ENCODE measurements around the gene ARMCX2.
A peak's percentile ranks its signal among the peaks of the same experiment; 100 is the strongest.
"Not testable (repeated sequence)": the region's sequence is repeated elsewhere in the genome, so short reads cannot be mapped to it uniquely, and the experiment has no call there.

ARMCX2 gene

DNA sequence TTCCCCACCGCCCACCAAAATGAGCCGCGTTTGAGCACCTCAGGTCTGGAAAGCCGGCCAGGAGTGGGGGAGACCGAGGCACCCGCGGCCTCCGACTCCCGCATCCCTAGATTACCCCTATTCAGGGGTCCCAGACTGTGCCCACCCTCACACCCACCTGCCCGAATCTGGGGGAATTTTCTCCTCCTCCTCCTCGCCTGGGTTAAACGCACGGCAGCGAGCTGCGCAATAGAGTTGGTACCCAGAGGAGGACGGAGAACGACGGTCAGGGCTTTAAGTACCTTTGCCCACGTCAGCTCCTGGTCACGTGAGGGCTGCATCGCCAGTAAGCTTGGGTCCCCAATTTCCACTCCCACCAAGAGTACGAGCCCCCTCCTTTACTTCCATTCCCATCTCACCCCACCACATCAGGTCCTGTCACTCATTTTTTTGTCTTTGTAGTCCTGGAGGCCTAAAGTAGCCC, at the start of gene ARMCX2:
ARMCX2 (minus strand) TSS at position 250 of the 463 bp plus-strand sequence. CDS start 2,262 bp downstream, outside the sequence.
- no peak for DNase-seq

DNA sequence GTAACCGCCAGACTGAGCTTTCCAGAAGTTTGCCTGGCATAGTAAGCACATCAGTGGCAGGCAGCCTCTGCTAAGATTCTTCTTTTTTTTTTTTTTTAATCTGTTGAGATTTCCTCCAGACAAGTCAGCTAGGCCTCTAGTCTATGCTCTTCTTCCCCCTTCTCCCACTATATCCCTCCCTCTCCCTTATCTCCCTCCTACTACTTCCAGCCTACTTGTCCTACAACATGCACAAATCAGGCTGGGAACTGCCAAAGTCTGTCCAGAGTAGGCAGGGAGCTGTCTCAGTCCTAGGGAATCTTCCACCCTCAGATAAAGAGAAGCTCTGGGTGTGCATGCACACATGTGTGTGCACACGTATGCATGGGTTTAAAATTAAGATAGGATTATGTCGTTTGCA, 49.7 kb upstream of the ARMCX2 start:
- DNase-seq, result no peak

DNA sequence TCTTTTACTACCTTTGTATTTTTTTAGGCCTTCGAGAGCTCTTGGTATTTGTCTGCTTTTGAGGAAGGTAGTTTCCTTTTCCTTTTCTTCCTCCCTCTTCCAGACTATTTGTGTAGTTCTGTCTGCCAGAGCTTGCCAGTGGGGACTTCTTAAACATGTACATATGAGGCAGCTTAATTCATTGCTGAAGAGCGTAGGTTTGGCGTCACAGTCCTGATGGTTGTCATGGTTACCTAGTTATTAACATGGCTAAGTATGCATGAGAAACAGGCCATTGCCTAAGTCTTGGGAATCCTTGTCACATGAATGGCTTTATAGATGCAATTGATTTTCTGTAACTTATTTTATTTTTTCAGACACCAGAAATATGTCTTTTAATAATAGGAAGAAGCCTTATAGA, 48.5 kb upstream of the ARMCX2 start:
- no peak for DNase-seq

DNA sequence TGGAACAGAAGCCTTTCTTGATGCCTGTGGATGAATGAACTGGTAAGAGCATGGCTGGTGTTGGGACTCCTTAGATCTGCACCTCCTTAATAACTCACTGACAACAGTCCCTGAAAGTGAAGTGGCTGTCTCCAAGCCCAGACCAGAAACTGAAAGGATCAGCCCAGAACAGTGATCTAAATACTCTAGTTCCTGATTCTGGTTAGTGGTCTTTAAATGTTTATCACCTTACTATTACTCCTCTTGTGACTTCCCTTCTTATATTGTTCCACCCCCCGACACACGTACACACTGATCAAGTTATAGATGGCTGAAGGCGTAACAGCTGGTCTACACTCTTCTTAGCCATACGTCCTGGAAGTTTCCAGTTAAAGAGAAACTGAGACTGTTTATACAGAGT, 33.8 kb upstream of the ARMCX2 start:
- no peak for DNase-seq

DNA sequence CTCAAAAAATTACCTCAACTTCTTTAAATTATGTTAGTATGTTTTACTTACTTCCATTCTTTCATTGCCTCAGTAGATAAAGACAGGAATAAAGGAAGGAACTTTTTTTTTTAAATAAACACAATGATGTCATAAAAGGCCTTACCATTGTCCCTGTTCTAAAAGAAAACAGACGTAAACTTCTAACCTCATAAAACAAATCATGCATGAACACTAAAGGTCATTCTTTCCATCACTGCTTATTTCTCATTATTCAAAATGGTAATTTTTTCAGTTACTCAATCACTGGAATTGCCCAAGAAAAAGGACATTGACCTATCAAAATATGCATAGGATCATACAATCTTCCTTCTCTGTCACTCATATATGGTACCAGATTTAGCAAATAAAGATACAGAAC, 32.2 kb upstream of the ARMCX2 start:
- no peak for DNase-seq

DNA sequence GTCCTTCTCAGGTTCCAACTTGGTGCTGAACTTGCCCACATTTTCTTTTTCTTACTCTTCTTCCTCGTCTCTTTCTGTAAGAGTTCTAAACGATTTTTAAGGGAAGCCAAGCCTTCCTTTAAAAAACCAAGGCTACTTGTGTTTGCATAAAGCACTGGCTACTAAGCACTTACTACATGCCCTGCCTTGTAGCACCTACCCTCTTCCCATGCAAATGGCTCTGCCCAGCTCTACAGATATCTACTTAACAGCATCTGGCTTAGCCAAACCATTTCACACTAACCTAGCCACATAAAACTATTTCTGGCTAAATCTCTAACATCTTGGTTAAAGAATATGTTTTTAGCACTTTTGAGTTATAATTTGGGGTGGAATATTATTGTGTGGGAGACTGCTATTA, 26.9 kb upstream of the ARMCX2 start:
- no peak for DNase-seq

DNA sequence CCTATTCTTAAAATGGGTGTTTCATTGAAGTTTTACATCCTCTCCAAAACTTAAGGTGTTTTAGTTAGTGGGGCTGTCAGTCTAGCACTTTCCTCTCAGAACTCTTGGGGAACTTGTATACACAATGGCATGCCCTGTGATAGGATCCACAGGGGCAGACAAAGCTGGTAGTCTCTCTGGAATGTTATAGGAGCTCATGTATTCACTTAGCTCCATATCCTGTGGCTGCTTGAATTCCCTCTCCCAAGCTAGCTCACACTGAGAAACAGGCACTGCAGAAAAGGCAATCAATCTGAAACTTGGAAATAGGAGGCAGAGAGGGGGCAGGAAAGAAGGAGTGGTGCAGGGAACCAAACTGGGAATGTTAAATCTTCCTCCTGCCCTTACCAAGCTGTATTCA, 26.3 kb upstream of the ARMCX2 start:
- DNase-seq, result no peak

DNA sequence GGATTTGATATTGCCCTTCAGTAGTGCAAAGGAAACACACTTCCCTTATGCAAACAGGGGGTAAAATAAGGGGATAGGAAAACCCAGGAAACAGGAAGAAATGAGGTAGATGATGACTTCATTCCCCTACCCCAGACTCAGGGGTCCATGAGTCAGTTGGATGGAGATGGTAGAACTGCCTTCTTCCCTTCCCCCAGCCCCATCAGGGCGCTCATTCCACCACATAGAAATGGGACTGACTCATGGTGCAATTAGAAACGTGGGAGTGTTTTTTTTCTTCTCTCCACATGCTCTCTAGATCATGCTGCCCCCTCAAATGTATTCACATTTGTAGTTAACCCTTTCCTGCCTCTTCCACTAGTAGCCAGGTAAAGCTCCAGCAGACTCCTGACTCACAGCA, 23.1 kb upstream of the ARMCX2 start:
- no peak for DNase-seq

DNA sequence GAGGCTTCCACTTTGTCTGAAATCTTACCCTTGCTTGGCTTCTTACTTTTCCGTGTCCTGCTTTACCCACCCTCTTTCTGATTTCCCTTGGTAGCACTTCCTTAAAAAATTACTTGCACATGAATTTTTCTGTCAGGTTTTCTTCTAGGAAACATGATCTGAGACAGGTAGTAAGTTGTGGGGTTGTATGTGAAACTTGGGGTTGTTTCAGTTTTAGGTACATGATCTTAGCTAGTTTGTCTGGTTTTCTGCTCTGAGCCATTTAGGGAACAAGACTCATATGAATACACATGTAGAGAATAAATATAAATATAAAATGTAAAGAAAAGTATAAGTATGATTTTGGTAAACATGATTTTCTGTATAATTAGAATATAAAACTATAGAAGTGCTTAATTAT, 17.4 kb upstream of the ARMCX2 start:
- DNase-seq, result no peak

DNA sequence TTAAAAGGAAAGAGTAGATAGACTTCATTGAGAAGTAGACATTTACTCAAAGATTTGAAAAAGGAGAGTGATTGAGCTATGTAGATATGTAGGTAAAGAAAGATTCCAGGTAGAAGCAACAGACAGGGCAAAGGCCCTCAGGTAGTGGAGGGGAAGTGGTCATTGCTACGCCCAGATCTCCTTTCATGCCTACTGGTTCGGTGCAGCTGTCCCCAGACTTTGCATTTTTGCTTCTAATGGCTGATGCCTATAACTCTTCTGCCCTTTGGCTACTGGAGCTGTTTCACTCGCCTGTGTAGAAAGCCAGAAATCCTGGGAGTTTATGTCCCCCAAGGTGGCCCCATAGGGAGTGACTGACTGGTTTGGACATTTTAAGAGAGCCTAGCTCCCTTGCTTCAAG, 16.9 kb upstream of the ARMCX2 start:
- DNase-seq, result no peak

DNA sequence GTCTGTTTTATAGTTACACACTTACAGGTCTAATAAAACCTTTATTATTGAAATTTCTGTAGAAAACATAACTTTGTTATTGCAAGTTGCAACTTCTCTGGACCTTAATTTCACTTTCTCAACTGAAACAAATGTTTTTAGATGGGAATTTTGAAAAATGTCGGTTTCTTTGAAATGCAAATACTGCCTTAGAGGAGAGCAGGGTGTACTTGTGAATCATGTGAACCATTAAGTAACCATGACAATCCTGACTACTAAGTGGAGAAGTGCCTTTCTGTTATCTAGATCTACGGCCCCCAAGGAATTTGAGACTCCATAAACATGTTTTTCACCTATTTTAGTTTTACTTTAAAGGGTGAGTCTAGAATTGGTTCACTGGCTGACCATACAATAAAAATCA, 8.5 kb upstream of the ARMCX2 start:
- no peak for DNase-seq

DNA sequence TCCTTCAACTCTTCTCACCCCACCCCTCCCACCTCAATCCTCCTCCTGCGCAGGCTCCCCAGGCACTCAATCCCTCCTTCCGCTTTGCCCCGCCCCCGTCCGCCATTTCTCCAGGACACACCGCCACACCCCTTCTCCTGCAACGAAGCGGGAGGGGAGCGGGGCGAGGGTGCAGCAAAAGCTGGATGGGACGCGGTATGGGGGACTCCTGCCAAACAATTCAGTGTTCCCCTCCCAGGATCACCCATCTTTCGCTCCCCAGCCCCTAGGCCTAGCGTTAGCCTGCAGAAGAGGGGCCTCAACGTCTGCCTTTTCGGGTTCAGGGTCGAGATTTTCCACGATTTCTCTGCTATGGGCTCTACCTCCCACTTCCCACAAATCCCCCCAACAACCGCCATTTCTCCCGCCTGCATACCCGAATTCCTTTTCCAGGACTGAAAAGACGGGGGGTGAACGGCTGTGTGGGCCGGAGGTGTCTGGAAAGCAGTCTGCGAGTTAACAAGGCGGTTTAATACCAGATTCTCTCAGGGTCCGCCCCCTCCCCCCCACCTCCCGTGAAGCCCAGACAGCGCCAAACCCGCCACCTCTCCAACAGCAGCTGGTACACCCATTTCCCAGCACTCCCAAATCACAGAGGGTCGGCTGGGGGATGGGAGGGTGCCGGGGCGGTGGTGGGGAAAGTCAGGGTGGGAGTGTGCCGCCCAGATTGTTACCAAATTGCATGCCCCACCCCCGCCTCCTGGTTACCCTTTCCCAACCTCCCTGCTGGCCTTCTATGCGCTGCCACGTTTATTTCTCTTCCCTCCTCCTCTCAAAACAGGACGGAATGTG, 774 bp downstream of the ARMCX2 start:
- DNase-seq, result peak in 3 of 4 experiments; percentile 4 to 14 (median 5)

DNA sequence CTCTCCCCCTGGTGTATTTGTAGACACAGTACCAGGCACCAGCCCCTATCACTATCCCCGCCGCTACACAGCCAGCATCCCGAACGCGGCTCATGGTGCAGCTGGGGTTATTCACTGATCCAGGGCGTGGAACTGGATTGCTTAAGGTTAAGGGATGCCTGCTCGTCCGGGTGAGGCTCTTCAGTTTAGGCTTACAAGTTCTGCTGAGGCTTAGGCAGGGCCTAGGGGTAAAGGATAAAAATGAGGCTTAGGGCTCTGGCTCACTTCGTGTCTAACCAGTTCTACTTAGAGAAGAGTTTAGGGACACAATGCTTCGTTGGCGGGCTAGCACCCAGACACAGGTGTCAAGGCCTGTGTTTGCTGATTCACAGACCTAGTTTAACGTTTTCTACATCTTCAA, 2.2 kb downstream of the ARMCX2 start:
- DNase-seq, result no peak

DNA sequence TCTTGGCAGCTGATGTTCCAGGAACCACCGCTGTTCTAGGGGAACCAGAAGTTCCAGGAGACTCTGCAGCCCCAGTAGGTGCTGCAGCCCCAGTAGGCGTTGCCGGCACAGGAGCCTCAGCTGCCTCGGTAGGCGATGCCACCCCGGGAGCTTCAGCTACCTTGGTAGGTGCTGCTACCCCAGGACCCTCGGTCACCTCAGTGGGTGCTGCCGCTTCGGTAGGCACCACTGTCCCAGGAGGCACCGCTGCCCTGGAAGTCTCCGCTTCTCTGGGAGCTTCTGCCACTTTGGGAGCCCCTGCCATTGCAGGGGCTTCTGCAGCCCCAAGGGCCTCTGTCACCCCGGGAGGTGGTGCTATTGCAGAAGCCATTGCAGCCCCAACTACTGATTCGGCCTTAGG, 2.8 kb downstream of the ARMCX2 start:
- no peak for DNase-seq

DNA sequence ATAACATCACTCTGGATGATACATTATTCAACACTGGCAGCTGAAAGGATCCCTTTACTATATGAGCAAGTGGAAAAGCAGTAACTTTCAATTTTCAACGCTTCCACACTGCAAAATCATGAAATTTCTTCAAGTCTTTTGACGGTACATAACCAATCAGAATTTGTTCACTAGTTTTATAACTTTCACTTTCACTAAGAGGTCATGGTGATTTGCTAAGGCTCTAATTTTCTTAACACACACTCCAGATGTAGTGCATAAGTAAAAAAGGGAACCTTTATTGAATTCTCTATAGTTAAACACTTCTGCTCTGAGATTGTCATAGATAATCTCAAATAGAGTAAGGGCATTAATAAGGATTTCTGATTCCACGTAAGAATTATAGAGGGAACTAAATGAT, 4.1 kb downstream of the ARMCX2 start:
- DNase-seq, result no peak

DNA sequence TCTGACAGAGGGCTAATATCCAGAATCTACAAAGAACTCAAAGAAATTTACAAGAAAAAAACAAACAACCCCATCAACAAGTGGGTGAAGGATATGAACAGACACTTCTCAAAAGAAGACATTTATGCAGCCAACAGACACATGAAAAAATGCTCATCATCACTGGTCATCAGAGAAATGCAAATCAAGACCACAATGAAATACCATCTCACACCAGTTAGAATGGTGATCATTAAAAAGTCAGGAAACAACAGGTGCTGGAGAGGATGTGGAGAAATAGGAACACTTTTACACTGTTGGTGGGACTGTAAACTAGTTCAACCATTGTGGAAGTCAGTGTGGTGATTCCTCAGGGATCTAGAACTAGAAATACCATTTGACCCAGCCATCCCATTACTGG, 11.9 kb downstream of the ARMCX2 start:
- not testable (repeated sequence) for DNase-seq

DNA sequence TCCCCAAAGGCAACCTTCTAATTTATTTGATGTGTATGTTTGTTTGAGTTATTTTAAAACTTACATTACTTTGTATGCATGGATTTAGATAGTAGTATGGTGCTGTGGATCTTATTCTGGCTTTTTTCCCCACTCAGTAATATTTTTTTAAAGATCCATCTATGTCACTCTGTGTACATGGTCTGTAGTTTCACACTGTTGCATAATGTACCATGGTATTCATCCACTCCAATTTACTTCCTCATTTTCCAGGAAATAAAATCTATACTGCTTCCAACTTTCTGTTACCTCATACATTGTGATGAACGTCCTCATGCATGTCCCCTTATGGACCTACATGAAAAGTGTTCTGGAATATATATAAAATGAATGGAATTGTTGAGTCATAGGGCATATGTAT, 17.6 kb downstream of the ARMCX2 start:
- DNase-seq, result no peak

DNA sequence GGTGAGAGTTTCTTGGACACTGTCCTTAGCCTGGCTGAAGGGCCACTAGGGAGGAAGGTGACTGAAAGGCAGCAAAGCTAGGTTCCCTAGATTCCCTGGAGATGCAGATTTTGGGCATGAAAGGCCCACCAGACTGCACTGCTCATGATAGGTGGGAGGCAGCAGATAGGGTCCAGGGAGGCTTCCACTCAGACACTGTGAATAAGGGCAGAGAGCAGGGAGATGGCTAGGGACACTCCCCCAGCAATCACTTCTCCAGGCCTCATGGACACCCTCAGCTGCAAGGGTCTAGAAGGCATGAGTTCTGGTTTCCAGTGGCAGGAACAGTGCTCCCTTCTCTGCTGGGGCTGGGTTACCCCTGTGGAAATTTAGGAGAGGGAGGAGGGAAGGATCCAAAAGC, 20.1 kb downstream of the ARMCX2 start:
- no peak for DNase-seq

DNA sequence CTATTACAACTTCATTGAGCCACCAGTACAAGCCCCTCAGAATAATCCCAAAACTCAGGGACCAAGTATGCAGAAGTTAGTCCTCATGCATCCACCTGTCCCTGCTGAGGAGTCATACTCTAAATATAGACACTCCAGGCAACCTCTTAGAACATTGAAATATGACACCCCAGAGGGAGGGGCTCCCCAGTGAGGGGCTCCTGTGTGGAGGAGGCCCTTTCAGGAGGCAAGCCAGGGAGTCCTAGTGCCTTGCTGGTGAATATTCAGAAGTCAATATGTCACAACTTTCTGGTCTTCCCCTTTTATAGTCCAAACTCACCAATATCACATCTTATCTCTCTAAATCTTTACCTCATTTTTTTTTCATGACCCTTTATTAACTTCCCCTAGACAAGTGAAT, 40.3 kb downstream of the ARMCX2 start:
- DNase-seq, result no peak

DNA sequence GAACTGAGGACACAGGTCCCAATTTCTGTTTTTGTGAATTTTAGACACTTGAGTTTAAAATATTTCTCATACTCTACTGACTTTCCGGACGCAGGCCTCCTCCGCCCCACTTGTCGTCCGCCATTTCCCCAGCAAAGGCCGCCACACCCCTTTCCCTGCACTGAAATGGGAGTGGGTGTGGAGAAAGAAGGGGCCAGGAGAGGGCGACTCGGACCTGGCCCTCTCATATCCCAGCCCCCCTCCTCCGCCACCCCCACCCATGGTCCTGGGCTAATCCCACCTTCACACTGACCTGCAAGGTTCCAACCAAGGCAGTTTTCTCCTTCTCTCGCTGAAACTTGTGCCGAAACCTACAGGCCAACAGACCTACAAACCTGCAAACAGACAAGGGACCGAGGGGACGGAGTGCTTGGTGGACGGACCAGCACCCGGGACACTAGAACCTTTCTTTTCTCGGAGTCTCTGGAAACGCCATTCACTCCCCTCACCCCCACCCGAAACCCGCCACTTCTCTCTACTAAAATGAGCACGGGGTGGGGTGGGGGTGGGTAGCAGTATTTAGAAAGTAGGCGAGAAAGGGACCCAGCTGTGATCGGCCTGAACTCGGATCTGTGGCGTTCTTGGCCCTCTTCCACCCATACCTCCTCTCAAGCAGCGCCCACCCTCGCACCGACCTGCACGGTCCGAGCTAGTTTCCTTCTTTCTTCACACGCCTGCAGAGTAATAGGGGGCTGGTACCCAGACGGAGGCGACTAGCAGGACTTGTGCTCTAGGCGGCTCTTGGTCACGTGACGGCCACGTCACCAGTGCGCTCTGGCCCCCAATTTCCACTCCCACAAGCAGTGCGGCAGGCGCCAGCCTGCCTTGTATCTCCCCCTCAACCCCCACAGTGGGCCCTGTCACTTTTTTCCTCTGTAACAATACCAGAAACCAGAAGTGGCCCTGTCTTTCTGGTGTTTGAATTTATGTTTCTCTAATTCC, 42.1 kb downstream of the ARMCX2 start, which contains the start of gene ARMCX6:
ARMCX6 (minus strand) TSS at position 790 of the 981 bp plus-strand sequence. CDS start 1,380 bp downstream, outside the sequence.
- DNase-seq, result peak; percentile 8 to 41 (median 32)

DNA sequence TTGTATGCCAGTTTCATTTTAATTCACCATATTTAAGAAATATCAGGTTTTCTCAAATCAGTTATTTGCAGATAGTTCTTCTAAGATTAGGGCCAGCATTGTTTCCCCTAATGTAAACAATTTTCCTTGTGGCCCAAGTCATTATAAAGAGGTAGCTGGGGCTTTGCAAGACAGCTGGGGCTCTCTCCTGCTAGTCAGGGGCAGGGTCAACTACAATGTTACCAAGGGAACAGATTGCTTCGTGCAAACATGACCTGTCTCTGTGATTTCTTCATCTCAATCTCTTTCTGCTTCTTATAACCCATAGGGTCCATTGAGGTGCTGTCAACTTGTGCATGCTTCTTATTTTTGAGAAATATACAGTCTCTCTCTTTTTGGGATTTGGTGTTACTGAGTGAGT, 53.9 kb downstream of the ARMCX2 start:
- no peak for DNase-seq
